HL-60/S4 treated with phorbol 12-myristate 13-acetate at 8.2 ng/mL for 4 days and 3 days (cell line): ENCODE data around the gene ARHGDIG.
"Not testable (repeated sequence)": the region's sequence is repeated elsewhere in the genome, so short reads cannot be mapped to it uniquely, and the experiment has no call there.

Experiments
- in situ Hi-C: fragments of 300-500 bp; cut with MboI; formaldehyde crosslinking; loops from 2 replicates; pipeline ENCODE4 v1.15.0; 2022; ENCODE audit warnings: low sequenced_read_pairs

Gene ARHGDIG

DNA sequence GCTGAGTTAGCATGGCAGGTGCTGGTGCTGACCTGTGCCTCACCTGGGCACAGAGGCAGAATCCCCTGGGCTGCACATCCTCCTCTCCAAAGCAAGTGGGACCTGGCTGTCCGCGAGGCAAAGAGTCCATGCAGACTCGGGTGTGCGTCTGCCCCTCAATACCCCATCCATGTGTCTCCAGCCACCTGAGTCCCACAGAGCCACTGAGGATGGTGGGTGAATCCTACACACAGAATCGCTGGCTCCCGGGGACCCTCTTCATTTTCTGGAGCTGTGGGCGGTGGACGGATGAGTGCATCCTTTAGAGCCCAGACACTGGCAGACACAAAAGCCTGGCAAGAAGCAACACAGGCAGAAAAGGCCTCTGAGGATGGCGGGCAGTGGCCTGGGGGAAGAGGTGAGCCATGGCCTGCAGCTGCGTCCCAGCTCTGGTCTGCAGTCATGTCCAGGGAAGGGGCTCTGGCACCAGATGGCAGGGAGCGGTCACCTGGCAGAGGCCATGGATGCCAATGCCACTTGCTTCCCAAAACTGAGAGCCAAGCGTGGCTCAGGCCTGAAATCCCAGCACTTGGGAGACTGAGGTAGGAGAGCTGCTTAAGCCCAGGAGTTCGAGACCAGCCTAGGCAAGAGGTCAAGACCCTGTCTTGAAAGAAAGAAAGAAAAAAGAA lies 42.2 kb downstream of the ARHGDIG start:
- in situ Hi-C loops, result no loop called here

DNA sequence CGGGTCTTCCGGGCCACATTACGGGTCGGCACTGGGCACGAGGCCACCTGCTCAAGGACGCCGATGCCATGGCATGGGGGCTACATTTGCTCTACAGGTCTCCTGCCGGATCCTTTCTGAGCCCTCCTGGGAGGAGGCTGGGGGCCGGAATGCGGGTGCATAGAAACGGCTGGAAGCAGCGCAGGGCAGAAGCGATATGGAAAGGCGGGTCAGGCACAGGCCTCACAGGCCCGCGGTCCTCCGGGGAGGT lies 43.7 kb downstream of the ARHGDIG start:
- in situ Hi-C loops, result no loop called here

DNA sequence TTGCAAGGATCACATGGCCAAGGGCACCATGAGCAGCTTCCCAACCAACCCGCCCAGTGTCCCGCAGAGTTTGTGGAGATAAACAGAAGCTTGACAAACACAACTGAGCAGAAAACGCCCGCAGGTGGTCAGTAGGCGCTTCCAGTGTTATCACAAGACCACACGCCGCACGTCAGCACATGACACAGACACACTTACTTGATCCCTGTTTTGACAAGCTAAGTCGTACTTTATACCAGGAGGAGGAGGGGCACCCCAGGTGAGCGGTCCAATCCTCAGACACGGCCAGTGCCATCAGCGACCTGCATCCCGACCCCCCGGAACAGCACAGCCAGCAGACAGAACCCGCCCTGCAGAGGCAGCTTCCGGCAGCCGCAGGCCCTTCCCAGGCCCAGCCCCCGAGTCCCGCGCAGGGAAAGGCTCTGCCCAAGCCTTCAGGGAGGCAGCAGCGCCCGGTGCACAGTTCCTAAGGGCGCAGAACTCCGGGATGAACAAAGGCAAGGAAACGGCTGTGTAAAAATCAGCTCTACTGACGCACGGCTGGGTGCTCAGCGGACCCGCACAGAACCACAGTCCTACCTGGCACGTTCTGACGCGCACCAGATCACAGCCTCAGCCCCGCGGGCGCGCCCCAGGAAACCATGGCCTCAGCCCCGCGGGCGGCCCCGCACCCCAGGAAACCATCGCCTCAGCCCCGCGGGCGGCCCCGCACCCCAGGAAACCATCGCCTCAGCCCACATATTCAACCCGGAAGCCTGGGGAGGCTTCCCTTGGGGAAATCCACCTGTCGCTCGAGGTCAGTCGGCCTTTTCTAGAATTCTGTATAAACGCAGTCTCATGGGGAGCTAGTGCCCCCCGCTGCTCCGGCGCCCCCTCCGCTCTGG lies 44.3 kb downstream of the ARHGDIG start:
- in situ Hi-C loops, result no loop called here

DNA sequence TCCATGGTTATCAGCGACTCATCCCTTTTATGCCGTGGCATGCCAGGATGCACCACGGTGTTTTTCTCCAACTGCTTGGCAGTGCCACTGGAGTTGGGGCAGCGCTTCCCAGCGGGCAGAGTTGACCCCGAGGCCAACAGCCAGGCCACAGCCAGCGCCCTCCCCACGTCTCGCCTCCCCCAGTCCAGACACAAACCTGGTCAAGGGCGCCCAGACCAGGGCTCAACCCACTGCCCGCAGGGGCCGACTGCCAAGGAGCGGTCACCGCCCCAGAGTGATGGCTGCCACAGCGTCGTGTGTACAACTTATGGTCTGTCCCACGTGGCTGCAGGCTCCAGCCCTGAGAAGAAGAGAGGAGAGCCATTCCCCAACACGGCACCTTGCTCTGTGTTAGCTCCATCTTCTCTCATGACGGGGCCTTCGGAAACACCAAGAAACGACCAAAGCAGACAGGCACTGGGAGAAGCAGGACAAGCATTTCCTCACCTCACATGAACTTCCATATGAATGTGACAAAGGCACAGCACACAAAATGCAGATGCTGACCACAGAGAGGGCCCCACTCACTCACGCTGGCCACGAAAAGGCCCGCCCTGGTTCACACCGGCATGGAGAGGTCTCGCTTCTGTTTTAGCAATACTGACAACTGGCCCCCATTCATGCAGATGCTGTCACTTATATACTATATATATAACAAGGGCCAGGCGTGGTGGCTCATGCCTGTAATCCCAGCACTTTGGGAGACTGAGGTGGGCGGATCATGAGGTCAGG lies 45.2 kb downstream of the ARHGDIG start:
- in situ Hi-C loops, result no loop called here

DNA sequence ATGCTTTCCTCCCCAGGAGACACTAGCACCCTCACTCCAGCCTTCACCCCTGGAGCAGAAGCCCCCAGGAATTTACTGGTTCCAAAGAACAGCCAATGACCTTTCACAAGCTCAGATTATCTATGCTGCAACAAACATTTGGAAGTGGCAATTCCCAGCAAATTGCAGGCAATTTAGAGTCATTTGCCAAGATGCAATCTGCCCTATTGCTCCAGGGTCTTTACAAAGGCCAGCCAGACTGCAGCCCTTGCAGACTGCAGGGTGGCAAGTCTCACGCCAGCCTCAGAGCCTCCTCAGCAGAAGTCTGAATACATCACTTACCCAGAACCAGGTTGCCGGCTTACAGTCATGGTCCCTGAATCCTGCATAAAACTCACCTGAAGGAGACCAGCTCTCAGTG lies 50.4 kb downstream of the ARHGDIG start:
- in situ Hi-C loops, result no loop called here

DNA sequence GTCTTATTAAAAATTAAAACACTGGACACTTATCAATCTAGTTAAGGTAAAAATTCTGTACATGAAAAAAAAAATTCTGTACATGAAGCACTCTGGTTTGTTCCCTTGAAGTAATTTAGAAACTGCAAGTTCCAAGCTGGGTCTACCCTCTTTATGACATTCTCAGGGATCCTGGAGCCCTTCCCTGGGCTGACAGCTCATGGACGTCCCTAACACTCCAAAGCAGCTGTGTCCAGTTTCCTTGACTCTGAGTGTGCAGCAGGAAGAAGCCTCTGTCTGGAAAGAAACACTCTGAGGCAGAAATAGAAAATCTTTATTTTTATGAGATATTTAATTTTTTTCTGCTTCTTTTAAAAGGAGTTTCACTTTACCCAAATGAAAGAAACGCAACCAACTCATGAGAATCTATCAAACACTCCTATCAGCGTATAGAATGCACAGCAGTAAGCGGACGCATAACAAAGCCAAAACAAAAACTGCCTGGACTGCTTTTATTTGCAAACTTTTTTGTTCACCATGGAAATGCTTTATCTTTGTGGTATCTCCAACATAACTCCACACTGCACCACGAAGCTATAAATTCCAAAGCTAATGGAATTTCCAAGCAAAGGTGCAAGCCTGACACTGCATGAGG lies 50.9 kb downstream of the ARHGDIG start:
- in situ Hi-C loops, result not testable (repeated sequence)
